Bronchial epithelial cell (primary cell): Measurements from ENCODE around the gene CISD2. TPM values are rescaled to one million over a fixed set of nuclear protein-coding genes. Genes with fewer than 3 reads are reported as not detected.
"Not testable (repeated sequence)": the region's sequence is repeated elsewhere in the genome, so short reads cannot be mapped to it uniquely, and the experiment has no call there.

Experiments used
- DNase-seq: peaks from one replicate; pipeline ENCODE4 v3.0.0-alpha.2; 2010; ENCODE audit warnings: low read depth
- FAIRE-seq: peaks from 2 replicates; lab custom pipeline; 2011; peaks lifted over from hg19 to GRCh38; lab: Jason Lieb, UNC
- H3K27me3 ChIP-seq: 2 replicates; pipeline ENCODE4 v1.5.1; 2011; ENCODE audit warnings: low read length; ENCODE audit not compliant: control insufficient read depth, insufficient read depth
- H3K36me3 ChIP-seq: 2 replicates; pipeline ENCODE4 v1.5.1; 2011; ENCODE audit warnings: low read length; ENCODE audit not compliant: control insufficient read depth, insufficient read depth
- H3K4me3 ChIP-seq: 2 replicates; pipeline ENCODE4 v1.5.1; 2011; ENCODE audit warnings: mild to moderate bottlenecking, low read depth, low read length, control low read depth
- CTCF ChIP-seq: IDR thresholded peaks from 2 replicates; pipeline ENCODE4 v1.5.1; 2011; ENCODE audit warnings: mild to moderate bottlenecking, moderate library complexity, low read length, control low read depth, inconsistent platforms; ENCODE audit not compliant: insufficient read depth, severe bottlenecking
- total RNA-seq: library from RNA; depleted of rRNA; stranded (reverse); fragments of >200 nt; gene quantifications from 2 replicates; pipeline ENCODE4 v1.2.1, GENCODE V29; 2014

CISD2 gene
- 24.0 and 54.9 TPM in 2 replicates for total RNA-seq

GRCh38 chr4:102868781-102869568, at the start of gene CISD2:
TSS of gene CISD2 (plus strand) at chr4:102868992. CDS start at chr4:102869085, 93 bp downstream.
- no peak for TF ChIP-seq CTCF

GRCh38 chr4:102819100-102819499, 49.7 kb upstream of the CISD2 start:
- not testable (repeated sequence) for H3K27me3 ChIP-seq, H3K36me3 ChIP-seq, DNase-seq, FAIRE-seq, H3K4me3 ChIP-seq

More at GRCh38 chr4:102868781-102869568, at the start of gene CISD2:
- Histone ChIP-seq H3K36me3 (no peaks in the 10 kb centered on the region), H3K27me3 (no peaks in the 10 kb centered on the region), H3K4me3 (peak within 1 kb of the TSS; percentile 80)
- FAIRE-seq (no peak), DNase-seq (peak; percentile 77)

- Histone ChIP-seq H3K27me3 (no peaks in the 10 kb centered on the region), H3K4me3 (no peak overlapping the region), H3K36me3 (no peaks in the 10 kb centered on the region)
- DNase-seq = no peak
- FAIRE-seq = no peak
- TF ChIP-seq CTCF = no peak
Observed at GRCh38 chr4:102819588-102820365, 49.0 kb upstream of the CISD2 start.

GRCh38 chr4:102823464-102823863, 45.3 kb upstream of the CISD2 start:
- no peaks in the 10 kb centered on the region for H3K36me3 ChIP-seq
- TF ChIP-seq CTCF = no peak
- FAIRE-seq = no peak
- H3K4me3 ChIP-seq = peak overlapping the region; percentile 9
- DNase-seq = no peak
- H3K27me3 ChIP-seq = no peaks in the 10 kb centered on the region

GRCh38 chr4:102823897-102824296, 44.9 kb upstream of the CISD2 start:
- Histone ChIP-seq H3K4me3 (peak overlapping the region; percentile 90), H3K36me3 (no peaks in the 10 kb centered on the region), H3K27me3 (no peaks in the 10 kb centered on the region)
- no peak for FAIRE-seq
- no peak for TF ChIP-seq CTCF
- DNase-seq = no peak

GRCh38 chr4:102824398-102824797, 44.4 kb upstream of the CISD2 start:
- FAIRE-seq (no peak), DNase-seq (no peak)
- Histone ChIP-seq H3K4me3 (peak overlapping the region; percentile 90), H3K27me3 (no peaks in the 10 kb centered on the region), H3K36me3 (no peaks in the 10 kb centered on the region)
- TF ChIP-seq CTCF = no peak
